WTC11 (cell line): Measurements from ENCODE around the gene MMP23B. TPM values are rescaled to one million over a fixed set of nuclear protein-coding genes. Genes with fewer than 3 reads are reported as not detected.

ENCODE experiments used
- ATAC-seq: fragments of 200-7000 bp; cut with Tn5 transposase; 2 replicates; pipeline ENCODE4 v1.10.0; 2021; ENCODE audit warnings: mild to moderate bottlenecking, moderate library complexity
- CTCF ChIA-PET: fragments of 300-600 bp; sonication (Branson Sonifier 250); formaldehyde crosslinking; loops from one replicate; lab custom pipeline; 2021; ENCODE audit warnings: antibody characterized with exemption; lab: Charles Lee
- POLR2A ChIA-PET: fragments of 350-600 bp; sonication (Branson Sonifier 250); formaldehyde crosslinking; loops from one replicate; lab custom pipeline; 2021; ENCODE audit warnings: antibody characterized with exemption; lab: Charles Lee
- DNase-seq: peaks from one replicate; pipeline ENCODE4 v3.0.0; 2021; ENCODE audit warnings: low spot score
- H3K27ac Mint-ChIP-seq: 2 replicates; pipeline ENCODE4 v1.8.0; 2021; ENCODE audit warnings: mixed read lengths
- H3K27me3 Mint-ChIP-seq: 2 replicates; pipeline ENCODE4 v1.8.0; 2021; ENCODE audit warnings: low read depth, mild to moderate bottlenecking, moderate library complexity, mixed read lengths
- H3K36me3 Mint-ChIP-seq: 2 replicates; pipeline ENCODE4 v1.8.0; 2021; ENCODE audit warnings: mixed read lengths
- H3K4me1 Mint-ChIP-seq: 2 replicates; pipeline ENCODE4 v1.8.0; 2022; ENCODE audit warnings: mixed read lengths
- H3K4me3 Mint-ChIP-seq: 2 replicates; pipeline ENCODE4 v1.8.0; 2021; ENCODE audit warnings: mild to moderate bottlenecking, moderate library complexity, mixed read lengths
- H3K9me3 Mint-ChIP-seq: 2 replicates; pipeline ENCODE4 v1.8.0; 2021; ENCODE audit warnings: mixed read lengths
- CDX4 ChIP-seq: fragments of 250-450 bp; sonication (Bioruptor Pico); IDR thresholded peaks from 2 replicates; pipeline ENCODE4 v1.9.0; 2021; ENCODE audit warnings: moderate library complexity, mild to moderate bottlenecking, inconsistent platforms, borderline replicate concordance
- E2F5 ChIP-seq: sonication (generic); formaldehyde crosslinking; IDR thresholded peaks from 2 replicates; pipeline ENCODE4 v1.8.1; 2022; ENCODE audit warnings: mild to moderate bottlenecking, moderate library complexity, missing genetic modification reagents
- FOXP1 ChIP-seq: sonication (generic); formaldehyde crosslinking; IDR thresholded peaks from 2 replicates; pipeline ENCODE4 v1.8.0; 2022; ENCODE audit warnings: missing genetic modification reagents, mild to moderate bottlenecking, moderate library complexity, borderline replicate concordance
- GRHL2 ChIP-seq: fragments of 250-450 bp; sonication (Bioruptor Pico); IDR thresholded peaks from 2 replicates; pipeline ENCODE4 v1.8.0; 2022; ENCODE audit warnings: mild to moderate bottlenecking, moderate library complexity; ENCODE audit not compliant: insufficient replicate concordance, severe bottlenecking
- HMGA2 ChIP-seq: fragments of 250-450 bp; sonication (Bioruptor Pico); IDR thresholded peaks from 2 replicates; pipeline ENCODE4 v1.4.0; 2021; ENCODE audit warnings: mild to moderate bottlenecking, moderate library complexity
- IRF2 ChIP-seq: sonication (generic); formaldehyde crosslinking; IDR thresholded peaks from 2 replicates; pipeline ENCODE4 v1.8.0; 2022; ENCODE audit warnings: low read depth, missing genetic modification reagents, borderline replicate concordance
- NR2C2 ChIP-seq: sonication (generic); formaldehyde crosslinking; IDR thresholded peaks from 2 replicates; pipeline ENCODE4 v1.8.0; 2022; ENCODE audit warnings: mild to moderate bottlenecking, missing genetic modification reagents
- NR3C1 ChIP-seq: sonication (generic); formaldehyde crosslinking; conservative IDR thresholded peaks from 2 replicates; pipeline ENCODE4 v1.8.1; 2023; ENCODE audit warnings: low read depth, mild to moderate bottlenecking, missing genetic modification reagents
- OVOL2 ChIP-seq: fragments of 250-450 bp; sonication (Bioruptor Pico); IDR thresholded peaks from 2 replicates; pipeline ENCODE4 v1.9.0; 2021; ENCODE audit warnings: mild to moderate bottlenecking, borderline replicate concordance
- PRDM15 ChIP-seq: sonication (generic); formaldehyde crosslinking; IDR thresholded peaks from 2 replicates; pipeline ENCODE4 v1.8.0; 2022; ENCODE audit warnings: missing genetic modification reagents
- PRRX2 ChIP-seq: fragments of 250-450 bp; sonication (Bioruptor Pico); IDR thresholded peaks from 2 replicates; pipeline ENCODE4 v1.8.0; 2021; ENCODE audit warnings: mild to moderate bottlenecking
- RELA ChIP-seq: sonication (generic); formaldehyde crosslinking; IDR thresholded peaks from 2 replicates; pipeline ENCODE4 v1.8.1; 2022; ENCODE audit warnings: missing genetic modification reagents, mild to moderate bottlenecking, borderline replicate concordance
- SOX15 ChIP-seq: fragments of 250-450 bp; sonication (Bioruptor Pico); IDR thresholded peaks from 2 replicates; pipeline ENCODE4 v1.9.0; 2021; ENCODE audit warnings: mild to moderate bottlenecking
- TCF7 ChIP-seq: sonication (generic); formaldehyde crosslinking; IDR thresholded peaks from 2 replicates; pipeline ENCODE4 v1.8.0; 2022; ENCODE audit warnings: mild to moderate bottlenecking, low read depth, missing genetic modification reagents, moderate library complexity
- TEAD4 ChIP-seq: sonication (generic); formaldehyde crosslinking; IDR thresholded peaks from 2 replicates; pipeline ENCODE4 v1.8.0; 2022; ENCODE audit warnings: mild to moderate bottlenecking, missing genetic modification reagents
- ZNF121 ChIP-seq: sonication (generic); formaldehyde crosslinking; IDR thresholded peaks from 2 replicates; pipeline ENCODE4 v1.8.0; 2023; ENCODE audit warnings: missing genetic modification reagents
- ZNF232 ChIP-seq: sonication (generic); formaldehyde crosslinking; IDR thresholded peaks from 2 replicates; pipeline ENCODE4 v1.8.0; 2022; ENCODE audit warnings: mild to moderate bottlenecking, missing genetic modification reagents
- total RNA-seq: library from RNA; stranded (reverse); gene quantifications from 3 replicates; pipeline ENCODE4 v1.2.3, GENCODE V29; 2021
- TF ChIP-seq, protein P1 (sequence below): fragments of 250-450 bp; sonication (Bioruptor Pico); IDR thresholded peaks from 2 replicates; pipeline ENCODE4 v1.9.0; 2021; ENCODE audit warnings: mild to moderate bottlenecking
- TF ChIP-seq, protein P2 (sequence below): sonication (generic); formaldehyde crosslinking; IDR thresholded peaks from 2 replicates; pipeline ENCODE4 v1.8.1; 2023; ENCODE audit warnings: mild to moderate bottlenecking, missing genetic modification reagents, moderate library complexity
- TF ChIP-seq, protein P3 (sequence below): sonication (generic); formaldehyde crosslinking; IDR thresholded peaks from 2 replicates; pipeline ENCODE4 v1.8.0; 2023; ENCODE audit warnings: mild to moderate bottlenecking, missing genetic modification reagents
- TF ChIP-seq, protein P4 (sequence below): fragments of 250-450 bp; sonication (Bioruptor Pico); IDR thresholded peaks from 2 replicates; pipeline ENCODE4 v1.8.0; 2021; ENCODE audit warnings: mild to moderate bottlenecking

Gene MMP23B
- total RNA-seq, 1 experiment from 2014 or later: 20.0 TPM

DNA sequence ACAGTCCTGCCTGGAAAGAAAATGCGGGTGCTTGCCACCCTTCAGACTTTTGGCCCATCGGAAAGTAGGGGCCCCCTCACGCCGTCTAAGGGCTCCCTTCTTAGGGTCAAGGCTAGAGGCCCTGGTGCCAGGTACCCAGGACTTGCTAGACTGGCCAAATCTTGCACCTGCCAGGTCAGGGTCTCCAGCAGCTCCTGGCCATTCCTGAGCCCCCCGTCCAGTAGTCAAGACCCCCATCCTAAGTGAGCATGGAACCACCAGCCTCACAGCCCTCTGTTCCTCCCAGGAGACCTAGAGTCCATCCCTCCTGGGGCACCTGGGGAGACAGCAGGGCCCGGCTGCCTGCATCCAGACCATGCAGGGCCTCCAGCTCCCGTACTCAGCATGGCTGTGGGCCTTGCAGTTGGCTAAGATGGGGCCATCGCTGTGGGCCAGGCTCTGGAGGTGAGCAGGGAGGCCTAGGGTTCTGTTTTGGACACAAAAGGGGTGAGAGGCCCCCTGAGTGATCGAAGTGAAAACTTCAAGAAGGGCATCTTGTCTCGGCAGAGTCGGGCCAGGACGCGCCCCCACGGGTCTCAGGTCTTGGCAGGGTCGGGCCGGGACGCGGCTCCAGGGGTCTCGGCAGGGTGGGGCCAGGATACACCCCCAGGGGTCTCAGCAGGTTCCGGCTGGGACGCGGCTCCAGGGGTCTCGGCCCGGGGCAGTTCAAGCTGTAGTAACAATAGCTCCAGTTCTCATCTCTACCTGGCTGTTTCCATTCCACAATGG is 38.0 kb upstream of the MMP23B start (continued):
- TF ChIP-seq, protein P1, sequence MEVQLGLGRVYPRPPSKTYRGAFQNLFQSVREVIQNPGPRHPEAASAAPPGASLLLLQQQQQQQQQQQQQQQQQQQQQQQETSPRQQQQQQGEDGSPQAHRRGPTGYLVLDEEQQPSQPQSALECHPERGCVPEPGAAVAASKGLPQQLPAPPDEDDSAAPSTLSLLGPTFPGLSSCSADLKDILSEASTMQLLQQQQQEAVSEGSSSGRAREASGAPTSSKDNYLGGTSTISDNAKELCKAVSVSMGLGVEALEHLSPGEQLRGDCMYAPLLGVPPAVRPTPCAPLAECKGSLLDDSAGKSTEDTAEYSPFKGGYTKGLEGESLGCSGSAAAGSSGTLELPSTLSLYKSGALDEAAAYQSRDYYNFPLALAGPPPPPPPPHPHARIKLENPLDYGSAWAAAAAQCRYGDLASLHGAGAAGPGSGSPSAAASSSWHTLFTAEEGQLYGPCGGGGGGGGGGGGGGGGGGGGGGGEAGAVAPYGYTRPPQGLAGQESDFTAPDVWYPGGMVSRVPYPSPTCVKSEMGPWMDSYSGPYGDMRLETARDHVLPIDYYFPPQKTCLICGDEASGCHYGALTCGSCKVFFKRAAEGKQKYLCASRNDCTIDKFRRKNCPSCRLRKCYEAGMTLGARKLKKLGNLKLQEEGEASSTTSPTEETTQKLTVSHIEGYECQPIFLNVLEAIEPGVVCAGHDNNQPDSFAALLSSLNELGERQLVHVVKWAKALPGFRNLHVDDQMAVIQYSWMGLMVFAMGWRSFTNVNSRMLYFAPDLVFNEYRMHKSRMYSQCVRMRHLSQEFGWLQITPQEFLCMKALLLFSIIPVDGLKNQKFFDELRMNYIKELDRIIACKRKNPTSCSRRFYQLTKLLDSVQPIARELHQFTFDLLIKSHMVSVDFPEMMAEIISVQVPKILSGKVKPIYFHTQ: no peak
- no peak for TF ChIP-seq E2F5
- no peak for TF ChIP-seq TEAD4 (CRISPR knock-in tag)
- TF ChIP-seq ZNF121 (CRISPR knock-in tag): no peak
- TF ChIP-seq PRDM15: no peak
- TF ChIP-seq TCF7 (CRISPR knock-in tag): no peak
- no peak for TF ChIP-seq CDX4 (CRISPR knock-in tag)
- TF ChIP-seq SOX15: no peak
- TF ChIP-seq, protein P2, sequence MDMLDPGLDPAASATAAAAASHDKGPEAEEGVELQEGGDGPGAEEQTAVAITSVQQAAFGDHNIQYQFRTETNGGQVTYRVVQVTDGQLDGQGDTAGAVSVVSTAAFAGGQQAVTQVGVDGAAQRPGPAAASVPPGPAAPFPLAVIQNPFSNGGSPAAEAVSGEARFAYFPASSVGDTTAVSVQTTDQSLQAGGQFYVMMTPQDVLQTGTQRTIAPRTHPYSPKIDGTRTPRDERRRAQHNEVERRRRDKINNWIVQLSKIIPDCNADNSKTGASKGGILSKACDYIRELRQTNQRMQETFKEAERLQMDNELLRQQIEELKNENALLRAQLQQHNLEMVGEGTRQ (CRISPR knock-in tag): no peak

DNA sequence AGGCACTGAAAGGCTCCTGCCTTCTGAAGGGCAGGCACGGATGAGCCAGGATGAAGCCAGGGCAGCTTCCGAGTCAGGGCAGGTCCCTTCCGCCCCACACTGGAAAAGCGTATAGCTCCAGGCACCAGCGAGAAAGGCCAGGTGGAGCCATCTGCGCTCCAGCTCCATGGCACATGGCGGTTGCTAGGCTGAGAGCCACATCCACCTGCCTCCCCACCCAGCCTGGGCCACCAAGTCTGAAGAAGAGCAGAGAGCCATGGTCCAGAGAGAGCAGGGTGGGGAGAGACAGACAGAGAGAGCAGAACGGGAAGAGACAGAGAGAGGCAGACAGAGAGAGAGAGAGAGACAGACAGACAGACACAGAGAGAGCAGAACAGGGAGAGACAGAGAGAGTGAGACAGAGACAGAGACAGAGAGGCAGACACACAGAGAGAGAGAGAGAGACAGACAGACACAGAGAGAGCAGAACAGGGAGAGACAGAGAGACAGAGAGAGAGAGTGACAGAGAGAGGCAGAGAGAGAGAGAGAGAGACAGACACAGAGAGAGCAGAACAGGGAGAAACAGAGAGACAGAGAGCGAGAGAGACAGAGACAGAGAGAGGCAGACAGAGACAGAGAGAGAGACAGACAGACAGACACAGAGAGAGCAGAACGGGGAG is 37.2 kb upstream of the MMP23B start:
- CTCF ChIA-PET: interaction anchor here (0.7 to 1.1 kb wide), 2 partner anchors 9 to 25 kb away, joined by 3 to 4 read pairs; no protein-coding TSS in a partner anchor
- ATAC-seq (0 out of 2 replicates have a peak, but pooled peaks have one; percentile 3), DNase-seq (no peak)
- peaks cover 10% of the 10 kb centered on the region; the same call in 1 of the 2 replicates for H3K4me1 Mint-ChIP-seq
- H3K36me3 Mint-ChIP-seq: no peaks in the 10 kb centered on the region
- peaks cover 18% of the 10 kb centered on the region for H3K27me3 Mint-ChIP-seq
- no peaks in the 10 kb centered on the region for H3K9me3 Mint-ChIP-seq
- no peak overlapping the region for H3K27ac Mint-ChIP-seq
- no peak overlapping the region for H3K4me3 Mint-ChIP-seq
- POLR2A ChIA-PET: interaction anchor here (0.7 kb wide), 1 partner anchor 201 kb away, joined by 3 read pairs; no protein-coding TSS in a partner anchor
- TF ChIP-seq IRF2 (no peak), GRHL2 (no peak), RELA (CRISPR knock-in tag) (no peak), PRRX2 (no peak), FOXP1 (CRISPR knock-in tag) (no peak), NR2C2 (no peak), NR3C1 (no peak), ZNF121 (CRISPR knock-in tag) (no peak), HMGA2 (CRISPR knock-in tag) (no peak), ZNF232 (CRISPR knock-in tag) (no peak), OVOL2 (no peak)
- TF ChIP-seq, protein P3, sequence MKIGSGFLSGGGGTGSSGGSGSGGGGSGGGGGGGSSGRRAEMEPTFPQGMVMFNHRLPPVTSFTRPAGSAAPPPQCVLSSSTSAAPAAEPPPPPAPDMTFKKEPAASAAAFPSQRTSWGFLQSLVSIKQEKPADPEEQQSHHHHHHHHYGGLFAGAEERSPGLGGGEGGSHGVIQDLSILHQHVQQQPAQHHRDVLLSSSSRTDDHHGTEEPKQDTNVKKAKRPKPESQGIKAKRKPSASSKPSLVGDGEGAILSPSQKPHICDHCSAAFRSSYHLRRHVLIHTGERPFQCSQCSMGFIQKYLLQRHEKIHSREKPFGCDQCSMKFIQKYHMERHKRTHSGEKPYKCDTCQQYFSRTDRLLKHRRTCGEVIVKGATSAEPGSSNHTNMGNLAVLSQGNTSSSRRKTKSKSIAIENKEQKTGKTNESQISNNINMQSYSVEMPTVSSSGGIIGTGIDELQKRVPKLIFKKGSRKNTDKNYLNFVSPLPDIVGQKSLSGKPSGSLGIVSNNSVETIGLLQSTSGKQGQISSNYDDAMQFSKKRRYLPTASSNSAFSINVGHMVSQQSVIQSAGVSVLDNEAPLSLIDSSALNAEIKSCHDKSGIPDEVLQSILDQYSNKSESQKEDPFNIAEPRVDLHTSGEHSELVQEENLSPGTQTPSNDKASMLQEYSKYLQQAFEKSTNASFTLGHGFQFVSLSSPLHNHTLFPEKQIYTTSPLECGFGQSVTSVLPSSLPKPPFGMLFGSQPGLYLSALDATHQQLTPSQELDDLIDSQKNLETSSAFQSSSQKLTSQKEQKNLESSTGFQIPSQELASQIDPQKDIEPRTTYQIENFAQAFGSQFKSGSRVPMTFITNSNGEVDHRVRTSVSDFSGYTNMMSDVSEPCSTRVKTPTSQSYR (CRISPR knock-in tag): no peak
- TF ChIP-seq, protein P4, sequence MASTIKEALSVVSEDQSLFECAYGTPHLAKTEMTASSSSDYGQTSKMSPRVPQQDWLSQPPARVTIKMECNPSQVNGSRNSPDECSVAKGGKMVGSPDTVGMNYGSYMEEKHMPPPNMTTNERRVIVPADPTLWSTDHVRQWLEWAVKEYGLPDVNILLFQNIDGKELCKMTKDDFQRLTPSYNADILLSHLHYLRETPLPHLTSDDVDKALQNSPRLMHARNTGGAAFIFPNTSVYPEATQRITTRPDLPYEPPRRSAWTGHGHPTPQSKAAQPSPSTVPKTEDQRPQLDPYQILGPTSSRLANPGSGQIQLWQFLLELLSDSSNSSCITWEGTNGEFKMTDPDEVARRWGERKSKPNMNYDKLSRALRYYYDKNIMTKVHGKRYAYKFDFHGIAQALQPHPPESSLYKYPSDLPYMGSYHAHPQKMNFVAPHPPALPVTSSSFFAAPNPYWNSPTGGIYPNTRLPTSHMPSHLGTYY (CRISPR knock-in tag): no peak
